GM19238 (cell line): ENCODE measurements around the gene ATP6V0E2.
"Not testable (repeated sequence)": the region's sequence is repeated elsewhere in the genome, so short reads cannot be mapped to it uniquely, and the experiment has no call there.

Experiments used
- DNase-seq: peaks from one replicate; pipeline ENCODE4 v3.0.0; 2011; ENCODE audit warnings: low spot score; ENCODE audit not compliant: insufficient read length

Gene ATP6V0E2

GRCh38 chr7:149878523-149878921 is 4.8 kb downstream of the ATP6V0E2 start:
- no peak for DNase-seq

- DNase-seq: no peak
Measured at GRCh38 chr7:149879271-149879743, 5.5 kb downstream of the ATP6V0E2 start.

- DNase-seq: no peak
Measured at GRCh38 chr7:149879766-149880637, 6.2 kb downstream of the ATP6V0E2 start.

- no peak for DNase-seq
Measured at GRCh38 chr7:149880638-149881311, 7.0 kb downstream of the ATP6V0E2 start.

- DNase-seq: no peak
Measured at GRCh38 chr7:149881328-149882247, 7.8 kb downstream of the ATP6V0E2 start.

- DNase-seq: no peak
Measured at GRCh38 chr7:149882248-149883047, 8.7 kb downstream of the ATP6V0E2 start.

GRCh38 chr7:149883048-149883438 is 9.3 kb downstream of the ATP6V0E2 start:
- DNase-seq: no peak

- no peak for DNase-seq
Measured at GRCh38 chr7:149883452-149883861, 9.7 kb downstream of the ATP6V0E2 start.

- DNase-seq: no peak
Measured at GRCh38 chr7:149884016-149884415, 10.2 kb downstream of the ATP6V0E2 start.

GRCh38 chr7:149884541-149884940 is 10.8 kb downstream of the ATP6V0E2 start:
- DNase-seq: no peak

- no peak for DNase-seq
Measured at GRCh38 chr7:149885191-149886017, 11.6 kb downstream of the ATP6V0E2 start.

GRCh38 chr7:149886018-149886415 is 12.2 kb downstream of the ATP6V0E2 start:
- DNase-seq: no peak

GRCh38 chr7:149887311-149887710 is 13.5 kb downstream of the ATP6V0E2 start:
- DNase-seq: no peak

GRCh38 chr7:149890715-149891114 is 16.9 kb downstream of the ATP6V0E2 start:
- DNase-seq: not testable (repeated sequence)

- DNase-seq: not testable (repeated sequence)
Measured at GRCh38 chr7:149894957-149895356, 21.2 kb downstream of the ATP6V0E2 start.

GRCh38 chr7:149907776-149908376 is 34.1 kb downstream of the ATP6V0E2 start:
- not testable (repeated sequence) for DNase-seq

GRCh38 chr7:149910219-149910618 is 36.5 kb downstream of the ATP6V0E2 start:
- DNase-seq: not testable (repeated sequence)

GRCh38 chr7:149912126-149912525 is 38.4 kb downstream of the ATP6V0E2 start:
- not testable (repeated sequence) for DNase-seq

GRCh38 chr7:149926414-149926813 is 52.6 kb downstream of the ATP6V0E2 start:
- DNase-seq: not testable (repeated sequence)
